22Rv1 (cell line): Measurements from ENCODE around the gene TBC1D22A.

Experiments used
- H3K27ac ChIP-seq: fragments of 450-650 bp; 2 replicates; pipeline ENCODE4 v1.5.1; 2017
- ZFX ChIP-seq: fragments of 450-650 bp; IDR thresholded peaks from 2 replicates; pipeline ENCODE4 v1.6.1; 2017; ENCODE audit warnings: antibody characterized with exemption, borderline replicate concordance
- TF ChIP-seq, protein P1 (sequence below): fragments of 450-650 bp; IDR thresholded peaks from 2 replicates; pipeline ENCODE4 v1.5.1; 2017; ENCODE audit warnings: mild to moderate bottlenecking

The TBC1D22A gene

DNA sequence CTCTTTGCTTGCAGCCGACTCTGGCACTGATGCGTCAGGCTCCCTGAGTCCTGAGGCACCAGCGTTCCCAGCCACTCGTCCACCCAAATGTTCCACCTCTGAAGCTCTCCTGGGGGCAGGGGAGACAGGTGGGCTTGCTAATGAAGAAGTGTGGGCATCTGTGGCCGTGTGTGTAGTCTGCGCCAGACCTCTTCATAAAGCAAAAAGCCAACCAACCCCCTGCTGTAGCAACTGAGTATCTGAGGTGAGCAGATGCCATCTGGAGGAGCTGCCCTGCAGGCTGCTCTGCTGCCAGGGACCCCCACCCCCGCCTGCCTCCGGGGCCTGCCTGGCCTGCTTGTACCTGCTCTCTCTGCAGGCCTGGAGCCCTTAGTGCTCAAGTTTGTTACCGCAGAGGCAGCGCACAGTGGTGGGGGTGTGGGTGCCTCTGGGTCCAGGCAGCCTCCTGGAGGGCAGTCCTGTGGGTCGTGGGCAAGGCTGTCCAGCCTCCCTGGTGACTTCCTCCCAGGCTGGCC, 272.5 kb downstream of the TBC1D22A start:
- no peak overlapping the region for H3K27ac ChIP-seq
- TF ChIP-seq, protein P1, sequence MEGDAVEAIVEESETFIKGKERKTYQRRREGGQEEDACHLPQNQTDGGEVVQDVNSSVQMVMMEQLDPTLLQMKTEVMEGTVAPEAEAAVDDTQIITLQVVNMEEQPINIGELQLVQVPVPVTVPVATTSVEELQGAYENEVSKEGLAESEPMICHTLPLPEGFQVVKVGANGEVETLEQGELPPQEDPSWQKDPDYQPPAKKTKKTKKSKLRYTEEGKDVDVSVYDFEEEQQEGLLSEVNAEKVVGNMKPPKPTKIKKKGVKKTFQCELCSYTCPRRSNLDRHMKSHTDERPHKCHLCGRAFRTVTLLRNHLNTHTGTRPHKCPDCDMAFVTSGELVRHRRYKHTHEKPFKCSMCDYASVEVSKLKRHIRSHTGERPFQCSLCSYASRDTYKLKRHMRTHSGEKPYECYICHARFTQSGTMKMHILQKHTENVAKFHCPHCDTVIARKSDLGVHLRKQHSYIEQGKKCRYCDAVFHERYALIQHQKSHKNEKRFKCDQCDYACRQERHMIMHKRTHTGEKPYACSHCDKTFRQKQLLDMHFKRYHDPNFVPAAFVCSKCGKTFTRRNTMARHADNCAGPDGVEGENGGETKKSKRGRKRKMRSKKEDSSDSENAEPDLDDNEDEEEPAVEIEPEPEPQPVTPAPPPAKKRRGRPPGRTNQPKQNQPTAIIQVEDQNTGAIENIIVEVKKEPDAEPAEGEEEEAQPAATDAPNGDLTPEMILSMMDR: no peak
- no peak for TF ChIP-seq ZFX

DNA sequence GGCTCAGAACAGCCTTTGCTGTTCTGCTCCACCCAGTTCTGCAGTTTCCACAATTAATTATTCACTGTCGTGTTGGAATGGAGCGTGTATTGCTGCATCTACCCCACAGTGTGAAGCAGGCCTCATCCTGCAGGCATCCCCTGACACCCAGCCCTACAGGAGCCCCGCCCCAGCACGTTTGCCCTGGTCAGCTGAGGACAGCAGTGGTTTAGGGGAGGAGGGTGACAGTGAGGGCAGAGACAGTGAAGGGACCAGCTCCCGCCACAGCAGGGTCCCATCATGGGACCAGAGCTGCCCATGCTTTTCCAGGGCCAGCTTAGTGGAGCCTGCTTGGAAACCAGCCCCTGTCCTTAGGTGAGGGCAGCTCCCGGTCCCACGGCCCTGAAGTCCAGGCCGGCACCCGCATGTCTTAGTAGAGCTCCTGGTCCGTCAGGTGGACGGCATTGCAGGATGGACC, 273.0 kb downstream of the TBC1D22A start:
- no peak for TF ChIP-seq ZFX
- TF ChIP-seq, protein P1: no peak
- H3K27ac ChIP-seq: no peak overlapping the region

DNA sequence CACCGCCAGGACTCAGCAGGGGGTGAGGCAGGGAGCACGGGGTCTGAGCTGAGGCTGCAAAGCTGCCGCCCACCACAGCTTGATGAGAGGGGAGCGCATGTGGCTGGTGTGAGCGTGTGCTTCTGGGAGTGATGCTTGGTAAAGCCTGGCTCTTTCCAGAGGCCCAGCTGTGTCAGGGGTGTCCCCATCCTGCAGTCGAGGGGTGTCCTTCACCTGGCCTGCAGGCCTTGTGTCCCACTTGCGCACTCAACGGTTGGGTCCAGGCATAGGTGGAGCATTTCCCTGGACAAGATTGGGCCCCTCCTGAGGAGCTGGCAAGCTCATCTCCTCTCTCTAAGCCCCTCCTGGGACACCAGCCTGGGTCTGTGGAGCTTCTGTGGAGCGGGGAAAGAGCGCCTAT, 273.9 kb downstream of the TBC1D22A start:
- TF ChIP-seq, protein P1: no peak
- no peak for TF ChIP-seq ZFX
- no peak overlapping the region for H3K27ac ChIP-seq

DNA sequence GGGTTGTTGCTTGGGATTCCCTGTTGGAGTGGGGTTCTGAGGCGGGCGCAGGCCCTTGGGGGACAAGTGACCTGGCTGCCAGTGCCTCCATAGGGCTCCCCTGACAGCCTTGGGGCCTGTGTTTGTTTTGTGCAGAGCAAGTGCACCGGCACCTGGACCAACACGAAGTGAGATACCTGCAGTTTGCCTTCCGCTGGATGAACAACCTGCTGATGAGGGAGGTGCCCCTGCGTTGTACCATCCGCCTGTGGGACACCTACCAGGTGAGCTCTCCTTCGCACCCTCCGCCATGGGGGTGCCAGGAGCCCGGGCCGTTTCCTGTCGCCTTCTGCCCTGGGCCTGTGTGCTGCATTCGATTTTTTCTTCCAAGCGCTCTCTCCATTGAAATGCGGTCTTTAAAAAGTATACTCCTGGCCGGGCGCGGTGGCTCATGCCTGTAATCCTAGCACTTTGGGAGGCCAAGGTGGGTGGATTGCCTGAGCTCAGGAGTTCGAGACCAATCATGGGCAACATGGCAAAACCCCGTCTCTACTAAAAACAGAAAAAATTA, 274.6 kb downstream of the TBC1D22A start:
- TF ChIP-seq, protein P1: no peak
- no peak for TF ChIP-seq ZFX
- no peak overlapping the region for H3K27ac ChIP-seq

DNA sequence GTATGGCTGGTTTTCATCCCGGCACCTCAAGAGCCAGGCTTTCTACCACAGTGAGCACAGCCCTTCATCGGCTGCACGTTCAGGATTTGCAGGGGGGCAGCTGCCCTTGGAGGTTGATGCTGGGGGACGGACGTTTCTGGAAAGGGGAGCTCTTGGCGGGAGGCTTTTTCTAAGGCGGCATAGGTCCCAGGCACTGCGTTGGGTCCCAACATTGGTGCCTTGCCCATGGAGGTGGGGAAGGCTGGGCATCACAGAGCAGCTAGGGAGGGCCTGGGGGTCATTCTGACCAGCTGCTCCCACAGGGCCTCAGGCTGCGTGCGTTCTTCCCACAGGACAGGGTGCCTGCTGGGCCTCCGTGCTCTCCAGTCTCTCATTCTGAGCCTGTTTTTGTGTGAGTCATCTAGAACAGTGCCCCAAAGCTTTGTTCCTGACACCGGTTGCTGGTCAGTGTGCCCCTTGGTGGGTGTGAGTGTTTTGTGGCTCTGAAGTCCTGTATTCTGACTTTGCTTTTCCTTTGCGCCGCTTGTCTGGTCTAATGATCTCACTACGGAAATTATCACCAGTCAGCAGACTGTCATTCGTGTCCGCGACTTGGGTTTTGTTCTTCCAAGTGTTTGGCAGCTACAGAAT, 275.9 kb downstream of the TBC1D22A start:
- H3K27ac ChIP-seq: no peak overlapping the region
- TF ChIP-seq, protein P1: no peak
- TF ChIP-seq ZFX: no peak

DNA sequence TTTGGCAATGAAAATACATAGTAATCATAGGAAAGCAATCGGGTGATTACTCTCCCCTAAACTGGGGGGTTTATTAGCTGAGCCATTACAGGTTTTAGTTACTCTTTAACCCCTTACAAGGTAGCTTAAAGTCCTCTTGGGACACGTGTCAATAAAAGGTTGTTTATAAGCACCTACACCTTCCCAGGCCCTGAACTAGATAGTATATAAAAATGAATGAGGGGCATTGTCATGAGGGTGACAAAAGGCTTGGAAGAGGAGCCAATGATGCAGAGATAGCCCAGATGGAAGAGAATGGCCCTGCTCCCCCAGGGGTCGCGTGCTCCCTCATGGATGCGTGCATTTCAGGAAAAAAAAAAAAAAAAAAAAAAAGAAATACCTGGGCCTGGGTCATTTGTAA, 276.9 kb downstream of the TBC1D22A start:
- H3K27ac ChIP-seq: no peak overlapping the region
- no peak for TF ChIP-seq ZFX
- TF ChIP-seq, protein P1: no peak
